ENCODE results near the gene MINAR2. TPM values are rescaled to one million over a fixed set of nuclear protein-coding genes. Genes with fewer than 3 reads are reported as not detected.

The MINAR2 gene
- total RNA-seq, 1 donor from 2014 or later = not detected

- DNase-seq = peak; percentile 83
Measured at GRCh38 chr5:129771058-129771838, 23.4 kb downstream of the MINAR2 start.

DNA sequence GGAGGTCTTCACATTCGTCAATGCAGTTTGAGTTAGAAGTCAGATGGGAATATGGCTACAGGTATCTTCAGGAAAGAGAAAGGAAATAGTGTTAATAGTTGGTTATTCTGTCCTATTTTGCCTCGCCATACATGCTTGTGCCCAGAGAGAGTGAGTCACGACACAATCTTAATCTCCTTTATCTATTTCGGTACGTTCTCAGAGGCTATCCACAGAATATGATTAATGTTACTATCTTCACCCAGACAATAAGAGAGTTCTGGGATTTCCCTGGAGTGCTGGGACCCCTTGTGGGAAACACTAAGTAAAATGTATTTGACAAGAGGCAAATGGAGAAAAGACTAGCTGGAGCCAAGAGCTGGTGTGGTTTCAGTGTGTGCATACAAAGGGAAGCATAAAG is 25.5 kb downstream of the MINAR2 start:
- DNase-seq = no peak

- DNase-seq = no peak
Measured at GRCh38 chr5:129781594-129781993, 33.7 kb downstream of the MINAR2 start.

DNA sequence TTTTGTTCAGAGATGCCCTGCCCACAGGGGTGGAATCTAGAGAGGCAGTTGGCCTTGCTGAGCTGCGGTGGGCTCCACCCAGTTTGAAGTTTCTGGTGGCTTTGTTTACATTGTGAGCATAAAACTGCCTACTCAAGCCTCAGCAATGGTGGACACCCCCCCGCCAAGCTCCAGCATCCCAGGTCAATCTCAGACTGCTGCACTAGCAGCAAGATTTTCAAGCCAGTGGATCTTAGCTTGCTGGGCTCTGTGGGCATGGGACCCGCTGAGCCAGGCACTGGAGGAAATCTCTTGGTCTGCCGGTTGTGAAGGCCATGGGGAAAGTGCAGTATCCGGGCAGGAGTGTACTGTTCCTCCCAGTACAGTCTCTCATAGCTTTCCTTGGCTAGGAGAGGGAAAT is 55.5 kb downstream of the MINAR2 start:
- DNase-seq = no peak

- no peak for DNase-seq
Measured at GRCh38 chr5:129804705-129805104, 56.8 kb downstream of the MINAR2 start.

GRCh38 chr5:129807162-129807814 is 59.4 kb downstream of the MINAR2 start:
- DNase-seq = no peak

Other genes with a start within 250 kb of the MINAR2 start
- gene CHSY3, start 156.4 kb downstream of the MINAR2 start, total RNA-seq = 7.6 TPM